Nephron (organoid): ENCODE measurements around the gene VPS26B.
A peak's percentile ranks its signal among the peaks of the same experiment; 100 is the strongest.
"Not testable (repeated sequence)": the region's sequence is repeated elsewhere in the genome, so short reads cannot be mapped to it uniquely, and the experiment has no call there.

ENCODE experiments used
- H3K27ac Mint-ChIP-seq, 3 experiments: 2 replicates each; pipeline ENCODE4 v1.8.0; 2020; ENCODE audit warnings: mixed read lengths in 3 of 3, mild to moderate bottlenecking in 2 of 3, moderate library complexity in 1 of 3
- H3K27me3 Mint-ChIP-seq: 2 replicates; pipeline ENCODE4 v1.8.0; 2021; ENCODE audit warnings: low read depth, mild to moderate bottlenecking, moderate library complexity, mixed read lengths
- H3K36me3 Mint-ChIP-seq: 2 replicates; pipeline ENCODE4 v1.8.0; 2020; ENCODE audit warnings: low read depth, mixed read lengths
- H3K4me1 Mint-ChIP-seq: 2 replicates; pipeline ENCODE4 v1.8.0; 2020; ENCODE audit warnings: mixed read lengths
- H3K4me3 Mint-ChIP-seq, 3 experiments: 2 replicates each; pipeline ENCODE4 v1.8.0; 2020; ENCODE audit warnings: mild to moderate bottlenecking in 3 of 3, mixed read lengths in 3 of 3, moderate library complexity in 2 of 3
- H3K9me3 Mint-ChIP-seq: 2 replicates; pipeline ENCODE4 v1.8.0; 2020; ENCODE audit warnings: mixed read lengths
- TF ChIP-seq, protein P1 (sequence below), 3 experiments: fragments of 200-600 bp; sonication (generic); IDR thresholded peaks; one replicate each; pipeline ENCODE4 v1.5.0; 2021; ENCODE audit warnings: antibody characterized with exemption in 3 of 3; ENCODE audit not compliant: unreplicated experiment in 3 of 3

Gene VPS26B

DNA sequence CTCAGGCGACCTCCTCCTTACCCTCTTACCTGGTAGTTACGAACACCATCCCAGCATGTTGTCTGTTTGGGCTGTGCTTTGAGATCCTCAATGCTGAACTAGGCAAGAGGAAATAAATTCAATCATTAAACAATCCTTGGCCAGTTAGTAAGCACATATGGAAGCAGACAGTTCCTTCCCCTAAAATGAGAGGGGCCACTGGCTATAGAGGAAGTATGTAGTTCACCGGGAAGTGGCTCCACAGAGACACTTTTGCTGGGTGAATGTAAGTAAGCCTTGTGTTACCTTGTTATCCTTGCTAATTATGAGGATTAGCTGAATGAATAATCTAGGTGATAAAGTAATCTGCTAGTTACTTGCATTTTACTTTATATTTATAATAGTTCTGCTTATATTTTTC, 25.8 kb downstream of the VPS26B start:
- H3K4me1 Mint-ChIP-seq, result peaks cover 21% of the 10 kb centered on the region
- H3K36me3 Mint-ChIP-seq, result peaks cover 30% of the 10 kb centered on the region
- no peak overlapping the region for H3K4me3 Mint-ChIP-seq
- H3K27me3 Mint-ChIP-seq, result no peaks in the 10 kb centered on the region
- no peak overlapping the region for H3K27ac Mint-ChIP-seq
- H3K9me3 Mint-ChIP-seq, result no peaks in the 10 kb centered on the region
- TF ChIP-seq, protein P1, sequence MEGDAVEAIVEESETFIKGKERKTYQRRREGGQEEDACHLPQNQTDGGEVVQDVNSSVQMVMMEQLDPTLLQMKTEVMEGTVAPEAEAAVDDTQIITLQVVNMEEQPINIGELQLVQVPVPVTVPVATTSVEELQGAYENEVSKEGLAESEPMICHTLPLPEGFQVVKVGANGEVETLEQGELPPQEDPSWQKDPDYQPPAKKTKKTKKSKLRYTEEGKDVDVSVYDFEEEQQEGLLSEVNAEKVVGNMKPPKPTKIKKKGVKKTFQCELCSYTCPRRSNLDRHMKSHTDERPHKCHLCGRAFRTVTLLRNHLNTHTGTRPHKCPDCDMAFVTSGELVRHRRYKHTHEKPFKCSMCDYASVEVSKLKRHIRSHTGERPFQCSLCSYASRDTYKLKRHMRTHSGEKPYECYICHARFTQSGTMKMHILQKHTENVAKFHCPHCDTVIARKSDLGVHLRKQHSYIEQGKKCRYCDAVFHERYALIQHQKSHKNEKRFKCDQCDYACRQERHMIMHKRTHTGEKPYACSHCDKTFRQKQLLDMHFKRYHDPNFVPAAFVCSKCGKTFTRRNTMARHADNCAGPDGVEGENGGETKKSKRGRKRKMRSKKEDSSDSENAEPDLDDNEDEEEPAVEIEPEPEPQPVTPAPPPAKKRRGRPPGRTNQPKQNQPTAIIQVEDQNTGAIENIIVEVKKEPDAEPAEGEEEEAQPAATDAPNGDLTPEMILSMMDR (IDR thresholded peaks at IDR 0.05; ENCODE audit: unreplicated experiment in 3 of 3), result no peak

DNA sequence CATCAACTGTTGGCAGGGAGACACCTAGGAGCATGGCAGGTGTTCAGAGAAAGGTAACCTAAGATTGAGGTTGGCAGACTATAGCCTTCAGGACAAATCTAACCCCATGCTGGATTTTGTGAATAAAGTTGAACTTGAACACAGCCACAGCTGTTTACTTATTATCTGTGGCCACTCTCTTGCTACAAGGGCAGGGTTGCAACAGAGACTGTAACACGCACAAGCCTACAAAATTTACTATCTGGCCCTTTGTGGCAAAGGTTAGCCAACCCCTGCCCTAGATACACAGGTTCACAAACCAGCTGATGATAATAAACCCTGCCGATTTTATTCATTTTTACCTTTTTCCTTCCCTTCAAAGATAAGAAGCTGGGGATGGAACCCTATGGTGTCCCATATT, 26.2 kb downstream of the VPS26B start:
- TF ChIP-seq, protein P1 (IDR thresholded peaks at IDR 0.05; ENCODE audit: unreplicated experiment in 3 of 3), result no peak
- H3K27ac Mint-ChIP-seq, result no peak overlapping the region
- no peaks in the 10 kb centered on the region for H3K9me3 Mint-ChIP-seq
- no peaks in the 10 kb centered on the region for H3K27me3 Mint-ChIP-seq
- no peak overlapping the region for H3K4me3 Mint-ChIP-seq
- H3K4me1 Mint-ChIP-seq, result peaks cover 21% of the 10 kb centered on the region
- H3K36me3 Mint-ChIP-seq, result peaks cover 30% of the 10 kb centered on the region

DNA sequence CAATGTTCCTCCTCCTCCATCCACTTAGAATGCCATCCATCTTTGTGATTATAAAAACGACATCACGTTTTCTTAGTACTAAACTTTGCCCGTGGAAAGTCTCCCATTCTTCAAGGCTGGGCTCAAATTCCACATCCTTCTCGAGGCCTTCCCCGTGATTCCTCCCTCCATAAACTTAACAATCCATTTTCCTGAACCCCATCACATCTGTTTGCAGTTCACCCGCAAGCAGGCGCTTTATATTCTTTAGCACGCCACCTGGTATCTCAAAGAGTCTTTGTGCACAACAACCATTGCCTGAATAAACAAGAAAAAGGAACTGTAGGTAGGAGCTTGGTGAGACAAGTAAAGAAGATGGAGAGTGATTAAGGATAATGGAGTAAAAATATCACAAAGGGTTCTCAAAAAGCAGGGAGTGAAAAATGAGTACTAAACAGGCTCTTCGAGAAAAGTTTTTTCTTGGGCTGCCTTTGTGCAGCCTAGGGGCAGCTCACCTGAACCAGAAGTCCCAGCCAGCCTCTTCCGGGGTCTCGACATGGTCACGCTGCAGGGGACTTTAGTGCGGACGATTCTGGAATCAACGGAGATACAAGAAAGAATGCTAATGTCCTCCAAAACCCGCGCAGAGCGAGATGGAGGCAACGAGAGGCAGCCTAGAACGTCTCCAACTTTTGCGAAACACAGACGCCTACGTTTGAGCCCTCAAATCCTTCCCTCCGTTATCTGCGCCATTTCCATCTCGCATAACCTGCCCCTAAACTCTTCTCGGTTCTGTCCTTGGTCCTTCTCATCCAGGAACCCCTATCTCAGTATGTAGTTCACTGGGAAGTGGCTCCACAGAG, 28.1 kb downstream of the VPS26B start:
- Mint-ChIP-seq H3K27ac (peak overlapping the region; percentile 42 to 71 (median 50)), H3K9me3 (no peaks in the 10 kb centered on the region), H3K4me1 (peaks cover 21% of the 10 kb centered on the region), H3K27me3 (no peaks in the 10 kb centered on the region), H3K4me3 (peak overlapping the region; percentile 91 to 94 (median 93)), H3K36me3 (peaks cover 19% of the 10 kb centered on the region)
- TF ChIP-seq, protein P1 (IDR thresholded peaks at IDR 0.05; ENCODE audit: unreplicated experiment in 3 of 3), result no peak

DNA sequence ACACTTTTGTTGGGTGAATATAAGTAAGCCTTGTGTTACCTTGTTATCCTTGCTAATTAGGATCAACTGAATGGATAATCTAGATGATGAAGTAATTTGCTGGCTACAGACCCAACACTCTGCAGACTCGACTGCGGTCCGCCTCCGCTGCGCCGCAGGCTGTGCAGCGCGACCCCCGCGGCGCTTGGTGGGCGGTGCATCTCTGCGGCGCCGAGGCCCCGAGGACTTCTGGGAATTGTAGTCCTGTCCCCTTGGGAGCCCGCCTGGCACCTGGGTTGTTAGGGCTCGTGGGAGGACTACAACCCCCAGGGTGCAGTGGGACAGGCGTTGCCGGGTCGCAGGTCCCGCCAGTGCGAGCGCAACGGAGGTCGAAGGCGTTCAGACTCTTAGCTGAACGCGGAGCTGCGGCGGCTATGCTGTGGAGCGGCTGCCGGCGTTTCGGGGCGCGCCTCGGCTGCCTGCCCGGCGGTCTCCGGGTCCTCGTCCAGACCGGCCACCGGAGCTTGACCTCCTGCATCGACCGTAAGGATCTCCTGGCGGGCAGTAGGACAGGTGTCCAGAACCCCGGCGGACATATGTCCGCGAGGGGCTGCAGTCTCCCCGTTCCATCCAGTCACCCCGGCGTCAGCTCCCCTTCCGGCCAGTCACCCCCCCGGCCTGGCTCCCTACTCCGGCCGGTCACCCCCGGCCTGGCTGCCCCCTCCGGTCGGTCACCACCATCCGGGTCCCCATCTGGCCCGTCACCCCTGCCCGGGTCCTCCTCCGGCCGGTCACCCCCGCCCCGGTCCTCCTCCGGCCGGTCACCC, 28.9 kb downstream of the VPS26B start, which contains the start of the genes ACAD8 and THYN1:
Gene ACAD8 (plus strand): TSS at position 381 of the 806 bp plus-strand sequence. CDS start 33 bp downstream, at position 414.
Gene THYN1 (minus strand): TSS at position 165 of the 806 bp plus-strand sequence. CDS start 470 bp downstream, outside the sequence.
- Mint-ChIP-seq H3K9me3 (no peaks in the 10 kb centered on the region), H3K4me3 (peak within 1 kb of the TSS; percentile 91 to 94 (median 93)), H3K27me3 (no peaks in the 10 kb centered on the region), H3K4me1 (peaks cover 21% of the 10 kb centered on the region), H3K36me3 (peaks cover 11% of the 10 kb centered on the region), H3K27ac (peak within 1 kb of the TSS; percentile 42 to 71 (median 54))
- TF ChIP-seq, protein P1 (IDR thresholded peaks at IDR 0.05; ENCODE audit: unreplicated experiment in 3 of 3), result no peak

DNA sequence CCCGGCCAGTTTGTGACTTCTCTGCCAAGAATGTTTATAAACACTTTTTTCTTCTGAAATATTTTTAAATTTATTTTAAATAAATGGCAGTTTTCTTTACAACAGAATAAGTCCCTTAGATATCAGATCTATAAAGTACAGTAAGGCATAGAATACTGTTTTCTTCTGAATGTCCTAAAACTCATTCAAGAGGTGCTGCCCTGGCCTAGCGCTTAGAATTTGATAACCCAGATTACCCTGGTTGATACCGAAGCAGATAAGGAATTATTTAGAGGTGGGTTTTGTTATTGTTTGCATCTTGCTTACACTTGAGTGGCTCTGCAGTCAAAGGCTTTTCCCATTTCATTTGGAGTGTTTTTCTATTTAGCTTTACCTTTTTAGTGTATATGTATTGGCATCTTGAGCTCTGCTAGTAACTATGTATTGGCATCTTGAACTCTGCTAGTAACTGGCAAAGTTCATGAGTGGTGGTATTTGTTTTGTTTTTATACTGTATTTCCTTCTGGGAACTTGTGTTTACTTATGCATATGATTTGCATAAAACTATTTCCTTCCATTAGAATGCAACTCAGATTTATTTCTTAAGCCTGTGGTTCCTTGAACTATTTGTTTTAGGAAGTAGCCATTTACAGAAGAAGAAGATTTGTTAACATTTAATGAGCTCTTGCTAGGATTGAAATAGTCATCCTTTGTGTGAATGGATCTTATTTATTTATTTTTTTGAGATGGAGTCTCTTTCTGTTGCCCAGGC, 30.1 kb downstream of the VPS26B start:
- Mint-ChIP-seq H3K9me3 (no peaks in the 10 kb centered on the region), H3K4me3 (peak overlapping the region; percentile 91 to 94 (median 93)), H3K27me3 (no peaks in the 10 kb centered on the region), H3K36me3 (no peaks in the 10 kb centered on the region), H3K4me1 (peaks cover 21% of the 10 kb centered on the region), H3K27ac (no peak overlapping the region)
- TF ChIP-seq, protein P1 (IDR thresholded peaks at IDR 0.05; ENCODE audit: unreplicated experiment in 3 of 3), result no peak

DNA sequence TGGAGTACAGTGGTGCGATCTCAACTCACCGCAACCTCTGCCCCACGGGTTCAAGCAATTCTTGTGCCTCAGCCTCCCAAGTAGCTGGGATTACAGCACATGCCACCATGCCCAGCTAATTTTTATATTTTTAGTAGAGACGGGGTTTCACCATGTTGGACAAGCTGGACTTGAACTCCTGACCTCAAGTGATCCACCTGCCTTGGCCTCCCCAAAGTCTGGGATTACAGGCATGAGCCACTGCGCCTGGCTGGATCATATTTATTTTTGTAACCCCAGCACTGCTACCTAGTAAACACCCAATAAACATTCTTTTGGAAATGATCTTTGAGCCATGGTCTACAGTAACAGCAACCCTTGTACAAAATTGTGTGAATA, 30.7 kb downstream of the VPS26B start:
- H3K9me3 Mint-ChIP-seq, H3K27ac Mint-ChIP-seq, H3K27me3 Mint-ChIP-seq, H3K36me3 Mint-ChIP-seq: not testable (repeated sequence)
- Mint-ChIP-seq H3K4me3 (peak overlapping the region; percentile 65 to 94 (median 80)), H3K4me1 (peaks cover 21% of the 10 kb centered on the region)
